ENCODE results near the gene TRAPPC3.
"Not testable (repeated sequence)": the region's sequence is repeated elsewhere in the genome, so short reads cannot be mapped to it uniquely, and the experiment has no call there.

Gene TRAPPC3

DNA sequence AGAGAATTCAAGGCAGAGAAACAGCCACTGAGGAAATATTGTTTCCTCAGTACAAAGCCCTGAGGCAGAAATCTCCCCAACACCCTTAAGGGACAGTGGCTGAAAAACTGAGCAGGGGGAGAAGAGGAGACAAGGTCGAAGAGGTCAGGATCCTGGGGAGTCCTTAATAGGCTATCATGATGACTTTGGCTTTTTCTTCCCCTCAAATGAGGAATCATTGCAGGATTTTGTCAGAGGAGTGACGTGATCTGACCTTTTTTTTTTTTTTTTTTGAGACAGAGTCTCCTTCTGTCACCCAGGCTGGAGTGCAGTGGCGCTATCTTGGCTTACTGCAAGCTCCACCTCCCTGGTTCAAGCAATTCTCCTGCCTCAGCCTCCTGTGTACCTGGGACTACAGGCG is 16.9 kb upstream of the TRAPPC3 start:
- no peak for DNase-seq

DNA sequence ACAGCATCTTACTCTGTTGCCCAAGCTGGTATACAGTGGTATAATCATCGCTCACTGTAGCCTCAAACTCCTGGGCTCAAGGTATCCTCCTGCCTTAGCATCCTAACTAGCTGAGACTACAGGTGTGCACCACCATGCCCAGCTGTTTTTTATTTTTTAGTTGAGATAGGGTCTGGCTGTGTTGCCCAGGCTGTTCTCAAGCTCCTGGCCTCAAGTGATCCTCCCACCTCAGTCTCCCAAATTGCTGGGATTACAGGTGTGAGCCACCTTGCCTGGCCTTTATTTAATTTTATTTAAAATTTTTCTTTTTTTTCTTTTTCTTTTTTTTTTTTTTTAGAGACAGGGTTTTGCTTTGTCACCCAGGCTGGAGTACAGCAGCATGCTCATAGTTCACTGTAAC is 15.9 kb upstream of the TRAPPC3 start:
- DNase-seq, result no peak

DNA sequence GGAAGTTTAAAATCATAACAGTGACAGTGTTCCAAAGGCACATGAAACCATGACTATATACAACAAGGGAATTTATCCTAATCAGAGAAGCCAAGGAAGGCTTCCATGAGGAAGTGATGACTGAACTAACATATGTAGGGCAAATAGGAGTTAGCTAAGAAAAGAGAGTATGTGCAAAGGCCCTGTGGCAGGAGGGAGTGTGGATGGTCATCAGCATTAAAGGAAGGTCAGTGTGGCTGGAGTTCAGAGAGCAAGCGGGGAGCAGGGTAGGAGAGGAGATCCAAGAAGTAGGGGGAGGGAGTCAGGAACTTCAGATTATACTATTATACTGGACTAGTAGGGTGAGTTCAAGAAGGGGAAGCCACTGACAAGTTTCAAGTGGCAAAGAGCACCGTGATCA is 15.1 kb upstream of the TRAPPC3 start:
- DNase-seq, result no peak

DNA sequence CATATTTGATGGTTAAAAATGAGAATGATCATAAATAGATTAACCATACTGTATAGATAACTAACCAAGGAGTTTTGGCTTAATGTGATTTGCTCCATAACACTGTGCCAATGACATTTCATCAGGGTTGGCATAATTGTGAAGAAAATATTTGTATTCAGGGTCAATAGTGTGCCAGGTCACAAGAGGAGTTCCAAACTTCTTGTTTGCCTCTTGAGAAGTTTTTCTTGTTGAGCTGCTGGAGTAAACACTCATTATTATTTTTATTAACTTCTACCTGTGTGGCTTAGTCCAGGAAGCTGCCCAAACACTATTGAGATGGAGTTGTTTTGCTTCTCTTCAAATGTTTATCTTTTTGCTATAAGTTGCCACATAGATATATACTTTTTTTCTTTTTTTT is 14.1 kb upstream of the TRAPPC3 start:
- no peak for DNase-seq

DNA sequence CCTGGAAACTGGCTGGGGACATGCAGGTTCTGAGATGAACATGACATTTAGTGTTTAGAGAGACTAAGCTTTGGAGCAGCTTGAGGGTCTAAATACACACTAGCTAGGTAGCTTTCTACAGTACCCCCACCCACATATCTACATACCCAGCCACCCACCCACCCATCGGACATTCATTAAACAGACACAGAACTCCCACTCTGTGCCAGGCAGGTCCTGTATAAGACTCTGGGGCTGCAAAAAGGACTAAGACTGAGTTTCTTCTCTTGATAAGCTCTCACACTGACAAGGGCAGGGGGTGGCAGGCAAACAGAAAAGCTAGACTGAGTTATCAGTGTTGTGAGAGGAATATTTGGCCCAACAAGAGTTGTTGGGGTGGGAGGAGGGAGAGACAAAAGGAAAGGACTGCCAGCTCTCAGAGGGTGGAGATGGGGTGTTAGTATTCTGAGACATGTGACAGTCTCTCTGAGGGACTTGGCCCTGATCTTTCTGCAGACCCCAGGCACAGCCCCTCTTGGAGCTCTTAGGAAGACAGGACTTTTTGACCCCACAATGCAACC is 13.5 kb upstream of the TRAPPC3 start:
- DNase-seq, result no peak

DNA sequence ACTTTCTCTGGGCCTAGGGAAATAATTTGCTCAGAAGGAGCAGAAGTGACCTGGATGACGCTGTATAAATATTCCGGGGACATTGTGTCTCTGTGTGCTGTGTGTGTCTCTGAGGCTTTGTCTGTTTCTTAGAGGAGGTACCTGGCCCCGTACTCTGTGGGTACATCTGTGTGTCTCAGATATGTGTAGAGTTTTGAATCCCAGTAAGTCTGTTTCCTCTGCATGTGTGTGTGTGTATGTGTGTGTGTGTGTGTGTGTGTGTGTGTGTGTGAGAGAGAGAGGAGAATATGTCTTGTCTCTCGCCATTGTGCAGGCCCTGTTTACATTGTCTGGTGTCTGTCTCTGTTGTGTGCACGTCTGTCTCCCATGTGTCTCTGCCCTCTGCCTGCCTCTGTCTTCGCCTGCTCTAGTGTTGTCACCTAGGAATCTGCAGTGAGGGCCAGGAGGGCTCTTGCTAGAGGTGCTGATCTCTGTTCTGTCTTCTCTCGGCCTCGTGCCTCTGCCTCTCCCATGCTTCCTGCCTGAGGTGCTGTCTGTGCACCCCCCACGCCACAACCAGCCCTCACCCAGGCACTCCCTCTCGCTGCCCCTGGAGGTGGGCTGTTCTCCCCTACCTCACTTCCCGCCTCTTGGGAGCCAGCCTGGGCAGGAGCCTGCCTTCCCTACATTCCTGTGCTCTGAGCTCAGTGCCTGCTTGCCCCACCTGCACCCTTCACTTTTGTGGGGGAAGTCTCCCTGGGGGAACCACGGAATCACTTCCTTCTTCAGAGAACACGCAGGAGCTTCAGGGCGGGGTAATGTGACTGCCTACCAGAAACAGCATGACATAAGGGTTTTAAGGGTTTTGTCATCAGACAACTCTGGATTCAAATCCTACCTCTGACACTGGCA is 12.6 kb upstream of the TRAPPC3 start:
- DNase-seq, result peak in 1 of 2 experiments; percentile 44

DNA sequence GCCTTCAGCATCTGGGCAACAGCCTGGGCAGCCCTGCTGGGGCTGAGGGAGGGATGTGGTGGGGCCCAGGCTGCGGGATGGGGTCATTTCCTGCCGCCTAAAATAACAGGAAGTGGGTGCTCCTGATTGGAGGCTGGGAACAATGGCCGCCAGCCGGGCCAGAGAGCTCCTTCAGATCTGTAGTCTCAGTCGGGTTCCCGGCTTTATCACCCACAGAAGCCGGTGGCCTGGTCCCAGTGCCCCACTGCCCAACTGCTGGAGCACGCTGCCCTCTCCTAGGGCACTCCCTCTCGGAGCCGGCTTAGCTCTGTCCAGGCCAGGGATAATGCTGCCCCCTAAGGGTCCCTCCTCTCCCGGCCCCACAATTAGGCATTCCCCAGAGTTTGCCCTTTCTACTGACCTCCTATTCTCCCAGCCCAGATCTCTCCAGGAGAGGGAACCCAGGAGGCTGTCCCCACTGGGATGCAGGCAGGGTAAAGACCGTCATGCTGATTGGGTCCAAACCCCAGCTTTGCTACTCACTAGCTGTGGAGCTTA is 11.7 kb upstream of the TRAPPC3 start:
- DNase-seq, result peak in 1 of 2 experiments; percentile 39

DNA sequence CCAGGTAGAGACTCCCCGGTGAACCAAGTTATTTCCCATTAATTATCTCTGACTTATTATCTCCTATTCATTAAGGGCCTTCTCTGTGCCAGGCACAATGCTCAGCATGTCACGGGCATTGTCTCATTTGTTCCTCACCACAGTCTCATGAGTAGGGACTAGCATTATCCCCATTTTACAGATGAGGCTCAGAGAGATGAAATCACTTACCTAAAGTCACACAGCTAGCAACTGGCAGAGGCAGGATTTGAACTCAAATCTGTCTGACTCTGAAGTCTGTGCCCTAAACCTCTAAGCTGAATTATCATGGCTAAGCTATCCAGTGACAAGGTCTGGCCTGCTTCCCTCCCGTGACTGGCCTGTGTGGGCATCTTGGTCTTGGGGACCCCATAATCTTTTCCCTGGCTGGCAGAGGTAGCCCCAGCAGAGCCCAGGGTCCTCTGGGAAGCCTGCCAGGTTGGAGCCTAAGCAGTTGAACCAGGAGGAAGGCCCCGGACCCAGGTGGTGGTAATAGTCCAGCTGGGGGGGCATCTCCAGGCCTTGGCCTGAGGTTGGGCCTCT is 11.2 kb upstream of the TRAPPC3 start:
- DNase-seq, result no peak

DNA sequence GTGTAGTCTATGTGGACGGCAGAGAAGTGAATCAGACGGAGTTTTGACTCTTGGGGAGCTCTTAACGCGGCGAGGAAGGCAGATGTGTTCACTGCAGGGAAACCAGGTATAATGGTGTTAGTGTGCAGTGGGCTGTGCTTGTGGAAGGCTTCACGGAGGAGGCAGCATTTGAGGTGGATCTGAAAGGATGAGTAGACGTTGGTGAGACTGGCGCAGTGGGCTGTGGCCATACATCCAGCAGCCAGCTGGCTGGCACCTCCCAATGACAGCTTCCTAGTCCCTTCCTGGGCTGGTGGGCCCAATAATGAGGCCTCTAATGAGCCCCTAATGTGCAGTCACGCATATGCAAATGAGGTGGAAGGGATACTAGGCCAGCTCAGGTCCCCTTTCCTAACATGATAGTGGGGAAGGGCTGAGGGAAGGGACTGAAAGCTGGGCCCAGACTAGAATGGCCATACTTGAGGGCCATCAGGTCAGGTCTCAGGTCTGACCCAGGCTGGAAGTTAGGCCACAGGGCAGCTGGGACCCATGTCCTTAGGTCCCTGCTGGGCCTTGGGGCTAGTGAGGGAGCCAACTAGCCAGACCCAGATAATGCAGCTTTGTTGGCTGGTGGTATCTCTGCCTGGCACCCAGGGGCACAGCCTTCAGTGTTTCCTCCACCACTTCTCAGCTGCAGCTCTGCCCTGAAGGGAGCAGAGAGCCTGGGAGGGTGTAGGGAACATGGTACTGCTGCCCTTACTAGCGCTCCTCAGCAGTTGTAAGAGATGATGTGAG is 10.5 kb upstream of the TRAPPC3 start:
- DNase-seq, result no peak

DNA sequence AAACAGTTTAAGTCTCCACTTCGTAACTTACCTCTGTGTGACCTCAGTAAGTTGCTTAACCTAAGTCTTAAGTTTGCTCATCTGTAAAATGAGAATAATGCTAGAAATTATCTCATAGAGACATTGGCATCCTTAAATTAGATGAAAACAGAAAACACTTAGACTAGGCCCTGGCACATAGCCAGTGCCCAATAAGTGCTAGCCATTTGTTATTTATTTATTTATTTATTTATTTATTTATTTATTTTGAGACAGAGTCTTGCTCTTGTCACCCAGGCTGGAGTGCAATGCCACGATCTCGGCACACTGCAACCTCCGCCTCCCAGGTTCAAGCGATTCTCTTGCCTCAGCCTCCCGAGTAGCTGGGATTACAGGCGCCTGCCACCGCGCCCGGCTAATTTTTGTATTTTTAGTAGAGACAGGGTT is 9.6 kb upstream of the TRAPPC3 start:
- not testable (repeated sequence) for DNase-seq

DNA sequence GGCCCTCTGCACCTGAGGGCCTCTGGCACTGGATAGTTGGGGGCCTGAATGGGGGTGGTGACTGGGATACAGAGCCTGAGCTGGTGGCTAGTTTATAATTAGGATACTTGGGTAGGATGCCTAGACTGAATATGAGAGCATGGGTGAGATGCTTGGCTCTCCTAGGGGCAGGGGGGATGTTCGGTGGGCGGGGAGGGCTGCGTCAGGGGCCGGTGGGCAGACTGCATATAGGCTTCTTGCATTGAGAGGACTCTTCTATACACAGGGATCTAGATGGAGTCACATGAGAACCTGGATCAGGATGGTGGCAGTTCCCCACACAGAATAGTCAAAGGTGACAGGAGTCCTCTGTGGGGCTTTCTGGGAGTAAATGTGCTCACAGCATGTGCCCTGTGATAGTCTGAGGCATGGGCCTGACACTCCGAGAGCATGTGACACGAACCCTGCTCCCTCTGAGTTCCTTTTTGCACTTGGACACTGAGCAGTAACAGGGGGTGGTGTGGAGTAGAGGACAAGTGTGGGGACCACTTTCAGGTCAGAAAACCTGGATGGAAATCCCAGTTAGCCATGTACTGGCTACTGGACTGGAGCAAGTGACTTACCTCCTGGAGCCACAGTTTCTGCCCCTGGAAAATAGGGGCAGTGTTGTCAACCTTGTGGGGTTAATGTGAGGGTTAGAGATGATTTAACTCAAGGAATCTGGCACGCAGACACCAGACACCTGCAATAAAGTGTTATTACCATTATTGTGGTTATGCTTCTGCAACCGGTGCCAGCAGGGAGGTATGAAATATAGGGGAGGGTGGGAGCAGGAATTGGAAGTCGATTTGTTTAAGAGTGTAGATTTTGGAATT is 8.9 kb upstream of the TRAPPC3 start:
- no peak for DNase-seq

DNA sequence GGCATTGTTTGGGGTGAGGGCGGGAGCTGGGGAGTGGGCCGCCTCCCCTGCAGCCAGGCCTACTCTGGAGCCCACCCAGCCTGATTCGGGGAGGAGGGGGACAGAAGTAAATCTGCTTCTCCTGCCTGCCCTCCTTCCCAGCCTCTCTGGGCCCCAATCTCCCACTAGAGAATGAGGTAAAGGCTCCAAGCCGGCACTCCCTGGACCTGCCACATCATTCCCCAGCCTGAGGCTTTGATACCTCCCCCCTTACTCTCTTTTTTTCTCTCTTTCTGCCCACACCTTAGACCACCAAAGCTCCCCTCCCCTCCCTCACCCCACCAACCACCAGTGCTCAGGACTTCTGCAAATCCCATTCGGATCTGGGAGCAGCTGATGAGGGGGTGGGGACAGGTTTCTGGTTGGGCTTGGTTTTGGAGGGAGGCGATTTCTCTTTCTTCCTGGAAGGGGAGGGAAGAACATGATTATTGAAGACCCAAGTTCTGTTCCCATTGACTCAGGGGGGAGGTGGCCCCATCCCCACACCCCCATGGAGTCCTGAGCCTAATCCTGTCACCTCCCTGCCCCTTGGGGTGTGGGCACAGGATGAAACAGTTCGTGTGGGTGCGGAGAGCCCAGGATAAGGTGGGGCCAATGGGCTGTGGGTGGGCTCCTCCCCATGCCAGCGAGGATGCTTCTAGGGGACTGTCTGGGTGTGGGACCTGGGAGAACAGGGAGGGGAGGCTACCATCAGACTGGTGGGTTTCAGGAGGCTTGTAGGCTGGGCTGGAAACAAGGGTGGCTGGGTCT is 8.0 kb upstream of the TRAPPC3 start:
- no peak for DNase-seq

DNA sequence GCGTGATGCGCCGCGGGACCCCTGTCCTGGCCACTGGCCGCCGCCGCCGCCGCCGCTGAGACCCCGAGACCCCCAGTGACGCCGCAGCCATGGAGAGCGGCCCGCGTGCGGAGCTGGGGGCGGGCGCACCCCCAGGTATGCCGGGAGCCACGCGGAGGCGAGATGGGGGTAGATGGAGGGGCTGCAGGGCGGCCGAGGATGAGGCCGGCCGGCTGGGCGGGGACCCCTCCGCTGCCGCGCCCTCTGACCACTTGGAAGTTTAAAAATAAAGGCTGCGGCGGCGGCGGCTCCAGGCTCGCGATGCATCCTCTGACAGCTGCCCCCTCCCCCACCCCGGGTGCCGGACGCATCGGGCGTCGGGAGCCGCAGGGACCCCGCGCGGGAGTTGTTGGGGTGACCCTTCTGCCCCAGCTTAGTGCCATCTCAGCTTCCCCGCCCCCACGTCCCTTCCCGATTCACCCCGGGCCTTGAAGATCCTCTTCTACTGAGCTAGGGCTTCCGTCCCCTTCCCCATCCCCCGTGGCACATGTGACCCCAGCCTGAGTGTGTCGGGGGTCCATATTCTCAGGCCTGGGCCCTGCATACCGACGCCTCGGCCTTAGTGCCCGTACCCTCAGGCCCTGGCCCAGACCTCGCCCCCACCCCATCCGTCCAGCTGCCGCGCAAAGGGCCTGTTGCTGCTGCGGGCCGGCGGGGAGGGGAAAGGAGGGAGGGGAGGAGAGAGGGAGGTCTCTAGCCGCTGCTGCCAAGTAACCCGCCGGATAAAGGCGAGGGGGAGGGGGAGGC is 7.2 kb upstream of the TRAPPC3 start:
- DNase-seq, result peak; percentile 53 to 63

DNA sequence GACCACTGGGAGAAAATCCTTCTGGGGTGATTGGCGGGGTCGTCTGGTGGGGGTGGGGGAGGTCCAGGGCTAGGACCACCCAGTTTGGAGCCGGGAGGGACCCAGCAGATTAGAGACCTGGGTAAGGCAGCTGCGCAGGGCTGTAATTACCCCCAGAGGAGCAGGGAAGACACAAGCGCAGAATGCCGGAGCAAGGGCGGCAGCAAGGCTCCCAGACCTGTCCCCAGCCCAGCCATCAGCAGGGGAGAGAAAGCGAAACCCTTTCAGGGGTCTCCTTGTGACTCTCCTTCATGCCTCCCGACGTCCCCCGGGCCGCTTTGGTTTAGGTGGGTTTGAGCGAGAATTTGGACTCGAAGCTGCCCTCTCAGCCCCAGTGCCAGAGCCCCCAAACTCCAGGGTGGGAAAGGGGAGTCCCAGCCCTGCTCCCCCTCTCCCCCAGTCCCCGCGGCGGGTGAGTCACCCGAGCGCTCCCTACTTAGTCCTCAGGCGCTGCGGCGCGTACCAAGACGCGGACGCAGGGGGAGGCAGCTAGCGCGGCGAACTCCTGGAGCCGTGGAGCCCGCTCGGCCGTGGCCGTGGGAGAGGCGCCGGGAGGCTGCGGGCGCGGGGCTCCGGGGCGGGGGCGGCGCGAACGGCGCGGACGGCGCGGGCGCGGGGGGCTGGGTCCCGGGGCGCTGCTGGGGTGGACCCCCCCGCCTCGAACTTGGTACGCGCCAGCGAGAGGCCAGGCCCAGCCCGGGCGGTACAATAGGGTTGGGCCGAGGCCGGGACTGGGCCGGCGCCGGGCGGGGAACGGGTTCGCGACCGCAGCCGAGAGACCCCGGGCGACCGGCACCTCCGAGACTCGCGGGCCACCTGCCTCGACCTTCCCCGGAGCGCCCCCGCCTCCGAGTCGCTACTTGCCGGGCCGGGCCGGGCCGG is 6.4 kb upstream of the TRAPPC3 start, which contains the start of gene MAP7D1:
Gene MAP7D1 (plus strand): TSS at position 753 of the 921 bp plus-strand sequence. CDS start 258 bp downstream, outside the sequence.
- peak; percentile 81 to 82 for DNase-seq

DNA sequence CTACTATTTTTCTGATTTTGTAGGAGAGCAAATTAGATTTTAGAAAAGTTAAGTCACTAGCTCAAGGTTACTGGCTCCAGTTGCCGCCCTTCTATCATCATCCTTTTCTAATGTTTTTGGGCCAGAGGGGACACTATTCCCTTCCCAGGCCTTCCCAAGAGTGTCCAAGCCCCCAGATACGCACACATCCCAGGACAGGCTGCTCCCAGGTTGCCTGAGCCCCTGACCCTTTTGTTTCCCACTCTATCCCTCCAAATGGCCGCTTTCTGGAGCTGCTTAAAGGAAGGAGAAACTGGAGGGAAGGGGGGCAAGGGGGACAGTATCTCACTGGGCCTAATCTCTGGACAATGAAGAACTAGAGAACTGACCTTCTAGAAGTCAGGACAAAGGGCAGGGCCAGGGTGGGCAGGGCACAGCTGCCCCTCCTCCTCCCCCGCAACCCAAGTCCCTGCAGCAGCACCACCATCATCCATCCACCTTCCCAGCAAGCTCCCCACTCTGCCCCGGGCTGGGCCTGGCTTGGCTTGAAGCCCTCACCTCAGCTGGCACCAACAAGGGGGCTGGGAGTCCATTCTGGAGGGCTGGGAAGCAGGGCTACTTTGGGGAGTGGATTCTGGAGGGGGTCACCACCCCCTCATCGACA is 5.6 kb upstream of the TRAPPC3 start:
- no peak for DNase-seq

DNA sequence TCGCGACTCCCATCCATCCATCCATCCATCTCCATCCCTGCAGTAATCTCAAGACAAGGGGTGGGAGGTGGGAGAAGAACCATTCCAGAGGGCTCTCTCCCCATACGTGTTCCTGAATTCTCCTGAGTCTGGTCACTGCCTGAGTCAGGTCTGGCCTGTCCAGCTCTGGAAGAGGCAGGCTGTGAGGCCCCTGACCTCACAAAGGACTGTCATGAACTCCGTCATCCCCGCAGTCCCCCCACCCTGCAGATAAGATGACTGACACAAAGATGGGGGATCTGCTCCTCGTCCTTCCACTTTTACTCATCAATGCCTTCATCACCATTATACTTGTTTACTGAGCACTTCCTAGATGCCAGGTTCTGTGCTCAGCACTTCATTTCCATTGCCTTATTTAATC is 5.0 kb upstream of the TRAPPC3 start:
- no peak for DNase-seq

DNA sequence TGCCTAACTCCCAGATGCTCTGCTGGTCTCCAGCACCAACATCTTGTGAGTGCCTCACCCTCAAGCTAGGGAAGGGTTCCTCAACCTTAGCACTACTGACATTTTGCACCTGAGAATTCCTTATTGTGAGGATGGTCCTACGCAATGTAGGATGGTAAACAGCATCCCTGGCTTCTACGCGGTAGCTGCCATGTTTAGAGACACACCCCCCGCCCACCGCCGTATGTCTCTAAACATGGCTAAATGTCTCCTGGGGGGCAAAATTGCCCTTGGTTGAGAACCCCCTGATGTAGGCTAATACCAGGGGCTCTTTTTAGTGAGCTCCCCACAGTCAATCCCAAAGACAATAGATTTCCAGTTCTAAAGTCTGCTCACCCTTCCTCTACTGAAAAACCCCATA is 4.2 kb upstream of the TRAPPC3 start:
- no peak for DNase-seq

DNA sequence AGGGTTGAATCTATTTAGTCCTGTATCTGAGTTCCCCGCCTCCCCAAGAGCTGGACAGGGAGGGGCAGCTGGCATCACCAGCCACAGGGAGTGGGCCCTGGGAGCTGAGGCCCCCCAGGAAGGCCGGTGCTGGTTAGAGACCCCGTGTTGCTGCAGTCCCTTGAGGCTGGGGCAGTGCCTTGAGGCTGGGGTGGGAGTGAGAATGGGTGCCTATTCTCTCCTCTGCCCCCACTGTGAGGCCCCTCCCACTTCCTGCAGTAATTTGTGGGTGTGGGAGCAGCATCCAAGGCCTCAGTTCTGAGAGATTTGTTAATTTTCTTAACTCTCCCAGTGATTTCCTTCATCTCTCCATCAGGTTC is 2.5 kb upstream of the TRAPPC3 start:
- peak in 1 of 2 experiments; percentile 62 for DNase-seq

All from stimulated activated CD4-positive, alpha-beta T cell treated with anti-CD3 and anti-CD28 coated beads, Interleukin-4, amount 100 ng/mL, for 4 hours (primary cell).